Prostate gland (tissue), 2 donors: ENCODE results near the gene CD274. TPM values are rescaled to one million over a fixed set of nuclear protein-coding genes. Genes with fewer than 3 reads are reported as not detected.
A peak's percentile ranks its signal among the peaks of the same experiment; 100 is the strongest.

Source experiments
- DNase-seq: peaks from one replicate; pipeline ENCODE4 v3.0.0-alpha.2; 2019; ENCODE audit warnings: low spot score
- H3K27ac ChIP-seq, 2 donors: fragments of 200-600 bp; sonication (generic); 2 replicates each; pipeline ENCODE4 v1.5.1; 2017 to 2019
- H3K27me3 ChIP-seq: fragments of 200-600 bp; sonication (generic); replicated peaks from 2 replicates; pipeline ENCODE4 v1.5.1; 2019; ENCODE audit not compliant: insufficient read depth
- H3K36me3 ChIP-seq, 2 donors: fragments of 200-600 bp; sonication (generic); 1 replicate in 1 of 2; 2 replicates in 1 of 2; pipeline versions ENCODE4 v1.5.1 to v1.8.1; 2017 to 2019
- H3K4me1 ChIP-seq: fragments of 200-600 bp; sonication (generic); replicated peaks from 2 replicates; pipeline ENCODE4 v1.5.1; 2019
- H3K4me3 ChIP-seq, 2 donors: fragments of 200-600 bp; sonication (generic); 2 replicates each; pipeline ENCODE4 v1.5.1; 2017 to 2019
- H3K9me3 ChIP-seq: fragments of 200-600 bp; sonication (generic); 2 replicates; pipeline ENCODE4 v1.5.1; 2017
- CTCF ChIP-seq, 4 experiments: fragments of 200-600 bp in 2 of 4; fragments of 450-650 bp in 2 of 4; sonication (generic) in 2 of 4; IDR thresholded peaks; 1 replicate in 3 of 4; 2 replicates in 1 of 4; pipeline ENCODE4 v1.5.1; 2016 to 2019; ENCODE audit warnings: antibody characterized with exemption in 4 of 4, mild to moderate bottlenecking in 2 of 4, moderate library complexity in 2 of 4
- POLR2A ChIP-seq: fragments of 450-650 bp; IDR thresholded peaks from one replicate; pipeline ENCODE4 v1.6.1; 2016; ENCODE audit warnings: antibody characterized with exemption, mild to moderate bottlenecking
- POLR2AphosphoS5 ChIP-seq: sonication (generic); formaldehyde crosslinking; IDR thresholded peaks from one replicate; pipeline ENCODE4 v1.6.1; 2017; ENCODE audit warnings: antibody characterized with exemption
- WGBS: methylation state at CpG from one replicate; pipeline ENCODE4 v1.1.5; 2018; 5-methylcytosine and 5-hydroxymethylcytosine counted together
- intact Hi-C: fragments of 100-400 bp; cut with DNase I; formaldehyde crosslinking; loops from one replicate; pipeline ENCODE4 v1.14.2; 2022
- total RNA-seq, 2 donors: library from RNA; depleted of rRNA; stranded (reverse); fragments of >200 nt; gene quantifications; one replicate each; pipeline ENCODE4 v1.1.0, GENCODE V29; 2016

CD274 gene
- total RNA-seq, 2 donors from 2014 or later: 0.82 to 1.9 TPM

- no peak for TF ChIP-seq POLR2AphosphoS5
- TF ChIP-seq POLR2A: no peak
- TF ChIP-seq CTCF (IDR thresholded peaks at IDR 0.05): no peak
- intact Hi-C loops: no loop called here
- H3K4me1 ChIP-seq: no peaks in the 10 kb centered on the region
- H3K27me3 ChIP-seq: no peaks in the 10 kb centered on the region
- no peak for DNase-seq
- H3K9me3 ChIP-seq: no peaks in the 10 kb centered on the region
- H3K4me3 ChIP-seq: no peak overlapping the region
- no peaks in the 10 kb centered on the region for H3K36me3 ChIP-seq
- no peak overlapping the region for H3K27ac ChIP-seq
Observed at GRCh38 chr9:5419987-5420386, 30.4 kb upstream of the CD274 start.

- intact Hi-C loops: no loop called here
- WGBS: 77% methylated on average over 2 of the region's 2 CpGs
- H3K27me3 ChIP-seq: no peaks in the 10 kb centered on the region
Observed at GRCh38 chr9:5421163-5421562, 29.2 kb upstream of the CD274 start.

DNA sequence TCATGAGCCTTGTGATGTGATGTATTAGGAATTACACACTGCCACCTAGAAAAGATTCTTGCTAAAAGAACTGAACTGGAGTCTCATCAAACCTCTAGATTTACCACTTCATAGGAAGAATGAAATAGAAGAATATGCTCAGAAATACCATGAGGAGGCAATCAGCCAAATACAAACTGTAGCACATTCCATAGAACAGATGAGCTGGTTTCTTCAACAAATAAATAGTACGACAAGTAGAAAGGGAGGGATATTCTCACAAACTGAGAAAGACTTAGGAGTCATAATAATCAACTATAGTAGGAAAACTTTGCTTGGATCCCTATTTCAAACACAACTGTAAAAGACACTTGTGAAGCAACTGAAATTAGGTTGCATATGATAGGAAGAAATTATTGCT is 28.1 kb upstream of the CD274 start:
- TF ChIP-seq CTCF (IDR thresholded peaks at IDR 0.05) (no peak), POLR2AphosphoS5 (no peak), POLR2A (no peak)
- no peak for DNase-seq
- Histone ChIP-seq H3K27me3 (no peaks in the 10 kb centered on the region), H3K4me3 (no peak overlapping the region), H3K4me1 (no peaks in the 10 kb centered on the region), H3K27ac (no peak overlapping the region), H3K36me3 (no peaks in the 10 kb centered on the region), H3K9me3 (no peaks in the 10 kb centered on the region)
- intact Hi-C loops: no loop called here
- 76% methylated on average over 1 of the region's 1 CpG for WGBS

More at GRCh38 chr9:5421163-5421562, 29.2 kb upstream of the CD274 start:
- H3K4me1 ChIP-seq: no peaks in the 10 kb centered on the region
- H3K27ac ChIP-seq: no peak overlapping the region
- H3K36me3 ChIP-seq: no peaks in the 10 kb centered on the region
- no peaks in the 10 kb centered on the region for H3K9me3 ChIP-seq
- TF ChIP-seq CTCF (IDR thresholded peaks at IDR 0.05): no peak
- TF ChIP-seq POLR2A: no peak
- TF ChIP-seq POLR2AphosphoS5: no peak
- H3K4me3 ChIP-seq: no peak overlapping the region
- DNase-seq: no peak

GRCh38 chr9:5425006-5425628 is 25.2 kb upstream of the CD274 start:
- no peak for DNase-seq
- Histone ChIP-seq H3K9me3 (no peaks in the 10 kb centered on the region), H3K27me3 (no peaks in the 10 kb centered on the region), H3K4me1 (no peaks in the 10 kb centered on the region), H3K36me3 (no peaks in the 10 kb centered on the region), H3K4me3 (no peak overlapping the region), H3K27ac (no peak overlapping the region)
- WGBS: 94% methylated on average over 2 of the region's 2 CpGs
- intact Hi-C loops: no loop called here
- TF ChIP-seq POLR2AphosphoS5 (no peak), CTCF (IDR thresholded peaks at IDR 0.05) (peak in 3 of 4 experiments; percentile 29 to 40 (median 36))

DNA sequence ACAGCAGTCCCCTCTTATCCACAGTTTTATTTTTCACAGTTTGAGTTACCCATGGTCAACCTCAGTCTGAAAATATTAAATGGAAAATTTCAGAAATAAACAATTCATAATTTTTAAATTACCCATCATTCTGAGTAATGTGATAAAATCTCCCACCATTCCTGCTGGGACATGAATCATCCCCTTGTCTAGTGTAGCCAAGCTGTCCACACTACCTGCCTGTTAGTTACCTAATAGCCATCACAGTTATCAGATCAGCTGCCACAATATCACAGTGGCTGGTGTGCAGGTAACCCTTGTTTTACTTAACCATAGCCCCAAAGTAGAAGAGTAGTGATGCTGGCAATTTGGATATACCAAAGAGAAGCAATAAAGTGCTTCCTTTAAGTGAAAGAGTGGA is 23.3 kb upstream of the CD274 start:
- no peak overlapping the region for H3K27ac ChIP-seq
- no peak for DNase-seq
- H3K36me3 ChIP-seq: no peaks in the 10 kb centered on the region
- no peaks in the 10 kb centered on the region for H3K9me3 ChIP-seq
- intact Hi-C loops: no loop called here
- no peak for TF ChIP-seq CTCF (IDR thresholded peaks at IDR 0.05)
- H3K27me3 ChIP-seq: no peaks in the 10 kb centered on the region
- H3K4me1 ChIP-seq: no peaks in the 10 kb centered on the region
- H3K4me3 ChIP-seq: no peak overlapping the region
